Epithelial cell of esophagus (primary cell): ENCODE results near the gene FRG2B.
"Not testable (repeated sequence)": the region's sequence is repeated elsewhere in the genome, so short reads cannot be mapped to it uniquely, and the experiment has no call there.

Source experiments
- DNase-seq: peaks from one replicate; pipeline ENCODE4 v3.0.0; 2010; ENCODE audit warnings: low read depth
- H3K4me3 ChIP-seq: 2 replicates; pipeline ENCODE4 v1.5.1; 2011; ENCODE audit warnings: mild to moderate bottlenecking, low read length, control low read depth
- TF ChIP-seq, protein P1 (sequence below): IDR thresholded peaks from 2 replicates; pipeline ENCODE4 v1.5.1; 2011; ENCODE audit warnings: low read depth, mild to moderate bottlenecking, low read length, control low read depth, inconsistent platforms; ENCODE audit not compliant: insufficient read depth; ENCODE audit errors: missing control alignments

FRG2B gene

DNA sequence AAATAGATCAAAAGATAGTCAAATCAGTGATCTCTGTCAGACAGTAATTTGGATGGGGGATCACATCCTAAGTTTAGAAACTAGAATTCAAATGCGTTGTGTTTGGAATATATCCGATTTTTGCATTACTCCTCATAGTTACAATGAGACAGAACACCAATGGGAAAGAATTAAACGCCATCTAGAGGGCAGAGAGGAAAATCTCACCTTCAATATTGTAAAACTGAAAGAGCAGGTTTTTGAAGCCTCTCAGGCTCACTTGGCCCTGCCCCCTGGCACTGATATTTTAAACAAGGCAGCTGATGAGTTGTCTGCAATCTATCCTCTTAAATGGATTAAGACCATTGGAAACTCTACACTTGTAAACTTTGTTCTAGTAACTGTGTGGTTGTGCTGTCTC is 17.7 kb downstream of the FRG2B start:
- TF ChIP-seq, protein P1, sequence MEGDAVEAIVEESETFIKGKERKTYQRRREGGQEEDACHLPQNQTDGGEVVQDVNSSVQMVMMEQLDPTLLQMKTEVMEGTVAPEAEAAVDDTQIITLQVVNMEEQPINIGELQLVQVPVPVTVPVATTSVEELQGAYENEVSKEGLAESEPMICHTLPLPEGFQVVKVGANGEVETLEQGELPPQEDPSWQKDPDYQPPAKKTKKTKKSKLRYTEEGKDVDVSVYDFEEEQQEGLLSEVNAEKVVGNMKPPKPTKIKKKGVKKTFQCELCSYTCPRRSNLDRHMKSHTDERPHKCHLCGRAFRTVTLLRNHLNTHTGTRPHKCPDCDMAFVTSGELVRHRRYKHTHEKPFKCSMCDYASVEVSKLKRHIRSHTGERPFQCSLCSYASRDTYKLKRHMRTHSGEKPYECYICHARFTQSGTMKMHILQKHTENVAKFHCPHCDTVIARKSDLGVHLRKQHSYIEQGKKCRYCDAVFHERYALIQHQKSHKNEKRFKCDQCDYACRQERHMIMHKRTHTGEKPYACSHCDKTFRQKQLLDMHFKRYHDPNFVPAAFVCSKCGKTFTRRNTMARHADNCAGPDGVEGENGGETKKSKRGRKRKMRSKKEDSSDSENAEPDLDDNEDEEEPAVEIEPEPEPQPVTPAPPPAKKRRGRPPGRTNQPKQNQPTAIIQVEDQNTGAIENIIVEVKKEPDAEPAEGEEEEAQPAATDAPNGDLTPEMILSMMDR = no peak
- DNase-seq = peak; percentile 3
- H3K4me3 ChIP-seq = no peak overlapping the region

DNA sequence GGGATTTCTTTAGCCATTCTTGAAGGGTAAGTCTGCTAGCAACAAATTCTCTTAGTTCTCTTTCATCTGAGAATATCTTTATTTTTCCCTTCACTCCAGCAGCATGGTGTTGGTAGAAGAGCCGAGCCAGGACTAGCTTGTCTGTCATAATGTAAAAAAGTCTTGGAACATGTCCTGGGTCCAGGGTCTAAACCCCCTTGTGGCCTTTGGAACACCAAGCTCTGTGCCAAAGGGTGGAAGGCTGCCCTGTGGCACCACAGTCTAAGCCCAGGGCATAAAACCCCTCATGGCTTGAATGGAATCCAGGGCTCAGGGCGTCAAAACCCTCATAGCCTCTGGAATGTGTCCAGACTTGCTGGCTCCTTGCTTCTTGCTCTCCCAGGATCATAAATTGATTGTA is 23.2 kb downstream of the FRG2B start:
- not testable (repeated sequence) for H3K4me3 ChIP-seq, DNase-seq

DNA sequence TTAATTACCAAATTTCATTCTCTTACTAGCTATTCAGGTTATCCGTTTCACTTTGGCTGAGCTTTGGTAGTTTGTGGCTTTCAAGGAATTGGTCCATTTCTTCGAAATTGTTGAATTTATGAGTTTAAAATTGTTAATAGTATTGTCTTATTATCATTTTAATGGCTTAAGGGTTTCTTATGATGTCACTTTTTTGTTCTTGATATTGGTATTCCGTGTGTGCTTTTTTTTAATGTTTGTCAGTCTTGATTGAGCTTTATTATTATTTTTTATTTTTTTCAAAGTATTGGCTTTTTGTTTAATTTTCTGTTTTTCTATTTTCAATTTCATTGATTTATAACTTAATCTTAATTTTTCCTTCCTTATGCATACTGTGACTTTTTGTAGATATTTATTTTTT is 25.9 kb downstream of the FRG2B start:
- DNase-seq = no peak

DNA sequence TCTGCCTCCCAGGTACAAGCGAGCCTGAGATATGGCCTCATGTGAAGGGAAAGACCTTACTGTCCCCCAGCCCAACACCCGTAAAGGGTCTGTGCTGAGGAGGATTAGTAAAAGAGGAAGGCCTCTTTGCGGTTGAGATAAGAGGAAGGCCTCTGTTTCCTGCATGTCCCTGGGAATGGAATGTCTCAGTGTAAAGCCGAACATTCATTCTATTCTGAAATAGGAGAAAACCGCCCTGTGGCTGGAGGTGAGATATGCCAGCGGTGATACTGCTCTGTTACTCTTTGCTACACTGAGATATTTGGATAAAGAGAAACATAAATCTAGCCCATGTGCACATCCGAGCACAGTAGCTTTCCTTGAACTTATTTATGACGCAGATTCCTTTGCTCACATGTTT is 26.7 kb downstream of the FRG2B start:
- DNase-seq, H3K4me3 ChIP-seq: not testable (repeated sequence)

More for the DNA sequence above, 25.9 kb downstream of the FRG2B start:
- TF ChIP-seq, protein P1 = no peak
- no peak overlapping the region for H3K4me3 ChIP-seq

DNA sequence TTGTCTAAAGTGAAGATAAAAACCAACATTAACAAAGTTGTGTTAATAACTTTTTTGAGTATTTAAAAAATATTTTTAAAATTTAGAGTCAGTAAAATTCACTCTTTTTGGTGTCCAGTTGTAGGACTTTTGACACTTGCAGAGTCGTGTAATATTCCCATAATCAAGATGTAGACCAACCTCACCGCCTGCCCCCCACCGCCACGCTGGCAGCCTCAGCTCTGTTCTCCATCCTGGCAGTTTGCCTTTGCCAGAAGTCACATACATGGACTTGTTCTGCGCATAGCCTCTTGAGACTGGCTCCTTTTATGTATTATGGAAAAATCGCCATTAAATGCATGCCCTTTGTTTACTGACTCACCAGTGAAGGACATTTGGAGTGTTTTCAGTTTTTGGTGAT is 33.9 kb downstream of the FRG2B start:
- H3K4me3 ChIP-seq = no peak overlapping the region
- TF ChIP-seq, protein P1 = no peak
- no peak for DNase-seq

DNA sequence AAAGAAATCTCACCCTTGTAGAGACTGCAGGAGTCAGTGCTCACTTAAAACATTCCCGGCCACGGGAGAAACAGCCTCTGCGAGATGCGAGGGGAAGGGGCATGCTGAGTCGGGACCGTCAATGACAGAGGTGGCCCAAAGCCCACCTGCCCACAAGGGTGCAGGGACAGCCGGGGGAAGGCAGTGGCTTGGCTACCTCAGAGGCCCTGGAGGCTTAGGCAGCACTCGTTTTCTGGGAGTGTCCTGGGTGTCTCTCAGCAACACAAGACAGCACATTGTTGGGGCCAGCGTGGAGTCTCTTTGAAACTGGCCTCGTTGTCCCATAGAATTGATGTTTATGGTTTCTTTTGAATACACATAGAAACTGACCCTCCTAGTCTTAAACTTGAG is 35.6 kb downstream of the FRG2B start:
- TF ChIP-seq, protein P1 = no peak
- no peak for DNase-seq
- no peak overlapping the region for H3K4me3 ChIP-seq

DNA sequence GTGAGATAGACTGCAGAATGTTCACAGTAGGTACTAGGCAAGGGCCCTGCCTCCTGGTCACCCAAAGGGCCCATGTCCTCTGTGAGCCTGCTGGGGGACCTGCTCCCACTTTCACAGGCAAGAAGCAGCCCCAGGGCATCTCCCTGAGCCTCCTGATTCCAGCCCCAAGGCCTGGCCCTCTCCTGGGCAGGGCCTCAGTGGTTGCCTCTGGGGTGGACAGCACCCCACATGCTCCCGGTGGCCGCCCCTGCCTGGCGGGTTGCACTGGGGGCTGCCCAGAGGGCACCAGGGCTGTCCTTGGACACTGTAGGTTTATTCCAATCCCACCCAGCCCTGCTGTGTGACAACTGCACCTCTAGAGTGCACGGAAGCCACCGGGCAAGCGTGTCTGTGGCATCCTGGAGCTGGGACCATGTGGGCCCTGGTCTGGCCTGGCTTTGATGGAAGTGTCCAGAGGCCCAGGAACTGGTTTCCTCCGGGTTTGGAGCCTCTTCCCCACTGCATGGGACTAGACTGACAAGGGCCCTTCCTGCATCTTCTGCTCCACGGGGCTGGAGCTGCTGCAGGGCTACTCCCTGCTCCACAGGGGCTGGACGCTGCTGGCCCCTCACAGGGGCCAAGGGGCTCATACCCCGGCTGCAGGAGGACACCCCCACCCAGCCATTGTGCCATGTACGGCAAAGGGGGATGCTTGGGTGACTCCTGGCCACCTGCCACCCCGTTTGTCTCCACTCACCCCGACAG is 36.2 kb downstream of the FRG2B start:
- TF ChIP-seq, protein P1 = no peak
- DNase-seq = no peak
- H3K4me3 ChIP-seq = no peak overlapping the region

DNA sequence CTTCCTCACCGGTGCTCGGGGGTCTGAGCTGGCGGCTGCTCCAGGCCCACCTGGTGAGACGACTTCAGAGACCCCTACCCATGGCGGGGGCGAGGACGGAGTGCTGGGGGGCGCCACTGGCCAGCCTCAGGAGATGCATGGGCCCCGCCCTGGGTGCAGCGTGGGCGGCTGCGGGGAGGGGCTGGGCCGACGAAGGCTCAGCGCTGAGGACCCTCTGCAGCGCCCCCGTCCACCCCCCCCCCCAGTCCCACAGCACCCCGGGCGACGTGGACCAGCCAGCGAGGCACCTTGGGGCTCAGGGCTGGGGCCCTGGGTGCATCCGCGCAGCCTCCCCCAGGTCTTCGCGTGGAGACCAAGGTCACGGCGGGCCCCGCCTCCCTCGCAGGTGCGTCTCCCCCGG is 49.6 kb downstream of the FRG2B start:
- DNase-seq, H3K4me3 ChIP-seq: not testable (repeated sequence)
